Tibial artery (tissue), 4 donors: ENCODE measurements around the gene TMEM204.

Experiments
- DNase-seq, 2 donors: peaks; one replicate each; pipeline ENCODE4 v3.0.0-alpha.2; 2019
- H3K27ac ChIP-seq, 2 donors: fragments of 200-600 bp; sonication (generic) in 1 of 2; 1 replicate in 1 of 2; 2 replicates in 1 of 2; pipeline ENCODE4 v1.5.1; 2018 to 2019; ENCODE audit warnings: mild to moderate bottlenecking in 1 of 2
- H3K27me3 ChIP-seq, 2 donors: fragments of 200-600 bp; sonication (generic) in 1 of 2; one replicate each; pipeline versions ENCODE4 v1.5.1 to v1.6.0; 2016 to 2019
- H3K36me3 ChIP-seq, 3 donors: fragments of 200-600 bp; sonication (generic) in 2 of 3; one replicate each; pipeline ENCODE4 v1.5.1; 2016 to 2019; ENCODE audit warnings: mild to moderate bottlenecking in 2 of 3
- H3K4me1 ChIP-seq, 4 donors: fragments of 200-600 bp; sonication (generic) in 2 of 4; 1 replicate in 3 of 4; 2 replicates in 1 of 4; pipeline ENCODE4 v1.5.1; 2016 to 2019
- H3K4me3 ChIP-seq, 2 donors: fragments of 200-600 bp; sonication (generic) in 1 of 2; 1 replicate in 1 of 2; 2 replicates in 1 of 2; pipeline ENCODE4 v1.5.1; 2018 to 2019; ENCODE audit warnings: mild to moderate bottlenecking in 2 of 2
- H3K9me3 ChIP-seq, 3 donors: fragments of 200-600 bp; sonication (generic) in 1 of 3; one replicate each; pipeline ENCODE4 v1.5.1; 2016 to 2019
- CTCF ChIP-seq, 2 experiments: fragments of 200-600 bp in 1 of 2; fragments of 450-650 bp in 1 of 2; IDR thresholded peaks; one replicate each; pipeline ENCODE4 v1.5.1; 2017 to 2019; ENCODE audit warnings: antibody characterized with exemption in 2 of 2, mild to moderate bottlenecking in 1 of 2, moderate library complexity in 1 of 2
- intact Hi-C: fragments of 100-400 bp; cut with DNase I; formaldehyde crosslinking; loops from one replicate; pipeline ENCODE4 v1.15.0; 2023; ENCODE audit warnings: low total_unique reads

Gene TMEM204

GRCh38 chr16:1552129-1552528, 18.7 kb downstream of the TMEM204 start:
- Histone ChIP-seq H3K9me3 (no peaks in the 10 kb centered on the region), H3K27me3 (no peaks in the 10 kb centered on the region), H3K36me3 (peaks cover 25 to 76% (median 50%) of the 10 kb centered on the region in 3 donors), H3K4me3 (no peak overlapping the region), H3K4me1 (peaks cover 0 to 45% (median 42%) of the 10 kb centered on the region in 4 donors), H3K27ac (no peak overlapping the region)
- TF ChIP-seq CTCF (IDR thresholded peaks at IDR 0.05), result no peak
- intact Hi-C loops, result no loop called here
- no peak for DNase-seq

GRCh38 chr16:1553946-1554825, 20.7 kb downstream of the TMEM204 start:
- no peak for DNase-seq
- Histone ChIP-seq H3K36me3 (peaks cover 31 to 82% (median 68%) of the 10 kb centered on the region in 3 donors), H3K4me1 (peaks cover 0 to 25% (median 21%) of the 10 kb centered on the region in 4 donors), H3K27me3 (no peaks in the 10 kb centered on the region), H3K4me3 (no peak overlapping the region), H3K27ac (no peak overlapping the region), H3K9me3 (no peaks in the 10 kb centered on the region)
- no peak for TF ChIP-seq CTCF (IDR thresholded peaks at IDR 0.05)
- intact Hi-C loops, result no loop called here

GRCh38 chr16:1554826-1555445, 21.5 kb downstream of the TMEM204 start:
- Histone ChIP-seq H3K9me3 (no peaks in the 10 kb centered on the region), H3K36me3 (peaks cover 31 to 85% (median 76%) of the 10 kb centered on the region in 3 donors), H3K27ac (no peak overlapping the region), H3K4me1 (peaks cover 0 to 17% (median 14%) of the 10 kb centered on the region in 4 donors), H3K27me3 (no peaks in the 10 kb centered on the region), H3K4me3 (no peak overlapping the region)
- intact Hi-C loops, result no loop called here
- TF ChIP-seq CTCF (IDR thresholded peaks at IDR 0.05), result no peak
- no peak for DNase-seq

- no peaks in the 10 kb centered on the region for H3K9me3 ChIP-seq
- H3K27ac ChIP-seq, result no peak overlapping the region
- H3K4me1 ChIP-seq, result peaks cover 0 to 4% (median 1%) of the 10 kb centered on the region in 4 donors
- TF ChIP-seq CTCF (IDR thresholded peaks at IDR 0.05), result no peak
- intact Hi-C loops, result no loop called here
- peaks cover 35 to 92% (median 85%) of the 10 kb centered on the region in 3 donors for H3K36me3 ChIP-seq
- DNase-seq, result no peak
- no peaks in the 10 kb centered on the region for H3K27me3 ChIP-seq
- H3K4me3 ChIP-seq, result no peak overlapping the region
These were observed 22.8 kb downstream of the TMEM204 start for GRCh38 chr16:1556254-1556653.

GRCh38 chr16:1557074-1557473, 23.6 kb downstream of the TMEM204 start:
- Histone ChIP-seq H3K36me3 (peaks cover 40 to 92% (median 85%) of the 10 kb centered on the region in 3 donors), H3K27ac (no peak overlapping the region), H3K27me3 (no peaks in the 10 kb centered on the region), H3K4me1 (no peaks in the 10 kb centered on the region), H3K4me3 (no peak overlapping the region), H3K9me3 (no peaks in the 10 kb centered on the region)
- no peak for TF ChIP-seq CTCF (IDR thresholded peaks at IDR 0.05)
- intact Hi-C loops, result no loop called here
- no peak for DNase-seq
